ENCODE measurements around the gene COMMD1.
"Not testable (repeated sequence)": the region's sequence is repeated elsewhere in the genome, so short reads cannot be mapped to it uniquely, and the experiment has no call there.

COMMD1 gene

GRCh38 chr2:62110415-62111025 is 205.0 kb downstream of the COMMD1 start:
- H3K4me3 ChIP-seq (ENCODE audit: low read depth, low read length): no peak overlapping the region
- no peak for TF ChIP-seq CTCF (IDR thresholded peaks at IDR 0.05; ENCODE audit: insufficient read depth, low read depth, low read length, missing control alignments)
- DNase-seq (ENCODE audit: low read depth): no peak

- no peak for TF ChIP-seq CTCF (IDR thresholded peaks at IDR 0.05; ENCODE audit: insufficient read depth, low read depth, low read length, missing control alignments)
- H3K4me3 ChIP-seq (ENCODE audit: low read depth, low read length): no peak overlapping the region
- no peak for DNase-seq (ENCODE audit: low read depth)
Measured at GRCh38 chr2:62112179-62112578, 206.7 kb downstream of the COMMD1 start.

- H3K4me3 ChIP-seq (ENCODE audit: low read depth, low read length): no peak overlapping the region
- no peak for TF ChIP-seq CTCF (IDR thresholded peaks at IDR 0.05; ENCODE audit: insufficient read depth, low read depth, low read length, missing control alignments)
- no peak for DNase-seq (ENCODE audit: low read depth)
Measured at GRCh38 chr2:62114564-62114963, 209.1 kb downstream of the COMMD1 start.

- TF ChIP-seq CTCF (IDR thresholded peaks at IDR 0.05; ENCODE audit: insufficient read depth, low read depth, low read length, missing control alignments): no peak
- no peak for DNase-seq (ENCODE audit: low read depth)
- no peak overlapping the region for H3K4me3 ChIP-seq (ENCODE audit: low read depth, low read length)
Measured at GRCh38 chr2:62116983-62117382, 211.5 kb downstream of the COMMD1 start.

GRCh38 chr2:62118160-62118559 is 212.7 kb downstream of the COMMD1 start:
- no peak overlapping the region for H3K4me3 ChIP-seq (ENCODE audit: low read depth, low read length)
- no peak for DNase-seq (ENCODE audit: low read depth)
- no peak for TF ChIP-seq CTCF (IDR thresholded peaks at IDR 0.05; ENCODE audit: insufficient read depth, low read depth, low read length, missing control alignments)

- TF ChIP-seq CTCF (IDR thresholded peaks at IDR 0.05; ENCODE audit: insufficient read depth, low read depth, low read length, missing control alignments): no peak
- DNase-seq (ENCODE audit: low read depth): no peak
- no peak overlapping the region for H3K4me3 ChIP-seq (ENCODE audit: low read depth, low read length)
Measured at GRCh38 chr2:62119311-62119974, 214.0 kb downstream of the COMMD1 start.

- not testable (repeated sequence) for DNase-seq (ENCODE audit: low read depth); H3K4me3 ChIP-seq (ENCODE audit: low read depth, low read length)
Measured at GRCh38 chr2:62126239-62126638, 220.8 kb downstream of the COMMD1 start.

Measured in GM12865 (cell line).